RWPE2 (cell line): Measurements from ENCODE around the gene GPX3.

Experiments used
- ATAC-seq: fragments of 200-7000 bp; cut with Tn5 transposase; 3 replicates; pipeline ENCODE4 v1.9.1; 2021; ENCODE audit warnings: low read depth
- DNase-seq: peaks from one replicate; pipeline ENCODE4 v3.0.0-alpha.2; 2020; ENCODE audit warnings: low spot score
- H3K27ac ChIP-seq: fragments of 450-650 bp; 2 replicates; pipeline ENCODE4 v1.5.1; 2017; ENCODE audit warnings: mild to moderate bottlenecking; ENCODE audit not compliant: poor library complexity, severe bottlenecking
- H3K27me3 ChIP-seq: fragments of 250-450 bp; sonication (Bioruptor Pico); 2 replicates; pipeline ENCODE4 v1.5.1; 2021; ENCODE audit warnings: mild to moderate bottlenecking, moderate library complexity; ENCODE audit not compliant: insufficient read depth, poor library complexity, severe bottlenecking
- H3K36me3 ChIP-seq: fragments of 250-450 bp; sonication (Bioruptor Pico); 2 replicates; pipeline ENCODE4 v1.5.1; 2020; ENCODE audit warnings: low read depth, mild to moderate bottlenecking, moderate library complexity
- H3K4me1 ChIP-seq: fragments of 250-450 bp; sonication (Bioruptor Pico); 2 replicates; pipeline ENCODE4 v1.5.1; 2021; ENCODE audit warnings: mild to moderate bottlenecking, moderate library complexity; ENCODE audit not compliant: insufficient read depth, poor library complexity, severe bottlenecking
- H3K4me3 ChIP-seq: fragments of 250-450 bp; sonication (Bioruptor Pico); 2 replicates; pipeline ENCODE4 v1.5.1; 2021; ENCODE audit warnings: mild to moderate bottlenecking, moderate library complexity; ENCODE audit not compliant: severe bottlenecking
- H3K9me3 ChIP-seq: fragments of 250-450 bp; sonication (Bioruptor Pico); 2 replicates; pipeline ENCODE4 v1.5.1; 2021; ENCODE audit warnings: mild to moderate bottlenecking, moderate library complexity; ENCODE audit not compliant: severe bottlenecking
- TF ChIP-seq, protein P1 (sequence below): fragments of 450-650 bp; IDR thresholded peaks from one replicate; pipeline ENCODE4 v1.5.1; 2017; ENCODE audit warnings: mild to moderate bottlenecking, moderate library complexity; ENCODE audit not compliant: poor library complexity, severe bottlenecking

The GPX3 gene

DNA sequence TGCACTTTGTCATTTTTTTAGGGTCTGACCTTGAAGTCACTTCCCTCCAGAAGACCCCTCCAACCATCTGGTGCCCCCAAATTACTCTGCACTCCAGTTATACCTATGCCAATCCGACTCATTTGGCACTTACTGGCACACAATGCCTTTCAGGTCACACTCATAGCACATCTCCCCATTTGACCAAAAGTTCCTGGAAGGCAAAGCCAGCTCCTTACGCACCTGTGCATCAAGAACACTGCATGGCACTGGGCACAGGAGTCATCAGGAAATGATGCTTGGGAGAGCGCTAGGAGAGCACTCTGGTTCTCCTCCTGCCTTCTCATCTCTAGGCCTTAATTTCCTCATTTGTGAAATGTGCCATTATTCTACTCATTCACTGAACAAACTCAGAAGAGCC lies 57.6 kb downstream of the GPX3 start:
- H3K4me1 ChIP-seq: peaks cover 59% of the 10 kb centered on the region
- DNase-seq (no peak), ATAC-seq (no peak)
- TF ChIP-seq, protein P1, sequence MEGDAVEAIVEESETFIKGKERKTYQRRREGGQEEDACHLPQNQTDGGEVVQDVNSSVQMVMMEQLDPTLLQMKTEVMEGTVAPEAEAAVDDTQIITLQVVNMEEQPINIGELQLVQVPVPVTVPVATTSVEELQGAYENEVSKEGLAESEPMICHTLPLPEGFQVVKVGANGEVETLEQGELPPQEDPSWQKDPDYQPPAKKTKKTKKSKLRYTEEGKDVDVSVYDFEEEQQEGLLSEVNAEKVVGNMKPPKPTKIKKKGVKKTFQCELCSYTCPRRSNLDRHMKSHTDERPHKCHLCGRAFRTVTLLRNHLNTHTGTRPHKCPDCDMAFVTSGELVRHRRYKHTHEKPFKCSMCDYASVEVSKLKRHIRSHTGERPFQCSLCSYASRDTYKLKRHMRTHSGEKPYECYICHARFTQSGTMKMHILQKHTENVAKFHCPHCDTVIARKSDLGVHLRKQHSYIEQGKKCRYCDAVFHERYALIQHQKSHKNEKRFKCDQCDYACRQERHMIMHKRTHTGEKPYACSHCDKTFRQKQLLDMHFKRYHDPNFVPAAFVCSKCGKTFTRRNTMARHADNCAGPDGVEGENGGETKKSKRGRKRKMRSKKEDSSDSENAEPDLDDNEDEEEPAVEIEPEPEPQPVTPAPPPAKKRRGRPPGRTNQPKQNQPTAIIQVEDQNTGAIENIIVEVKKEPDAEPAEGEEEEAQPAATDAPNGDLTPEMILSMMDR: no peak
- no peaks in the 10 kb centered on the region for H3K9me3 ChIP-seq
- H3K27me3 ChIP-seq: no peaks in the 10 kb centered on the region
- peaks cover 52% of the 10 kb centered on the region for H3K36me3 ChIP-seq
- H3K27ac ChIP-seq: peak overlapping the region; percentile 84
- H3K4me3 ChIP-seq: no peak overlapping the region
